ENCODE data around the gene TMEM272.

The TMEM272 gene

GRCh38 chr13:51879133-51879532, 34.2 kb upstream of the TMEM272 start:
- TF ChIP-seq PATZ1 (CRISPR knock-in tag; IDR thresholded peaks at IDR 0.05; ENCODE audit: borderline replicate concordance) (no peak), ZNF70 (CRISPR knock-in tag; IDR thresholded peaks at IDR 0.05) (no peak), TSHZ2 (CRISPR knock-in tag; IDR thresholded peaks at IDR 0.05) (no peak), BACH2 (CRISPR knock-in tag; IDR thresholded peaks at IDR 0.05; ENCODE audit: borderline replicate concordance) (no peak), SNAI2 (CRISPR knock-in tag; IDR thresholded peaks at IDR 0.05) (no peak), ZFP30 (CRISPR knock-in tag; IDR thresholded peaks at IDR 0.05) (no peak), CSDC2 (CRISPR knock-in tag; IDR thresholded peaks at IDR 0.05) (no peak), CREB5 (CRISPR knock-in tag; IDR thresholded peaks at IDR 0.05; ENCODE audit: low read depth) (no peak), ARNTL (CRISPR knock-in tag; IDR thresholded peaks at IDR 0.05; ENCODE audit: borderline replicate concordance, low read depth) (no peak), POU6F1 (CRISPR knock-in tag; IDR thresholded peaks at IDR 0.05; ENCODE audit: borderline replicate concordance, low read depth) (no peak), TCF4 (CRISPR knock-in tag; IDR thresholded peaks at IDR 0.05; ENCODE audit: borderline replicate concordance) (no peak), ESRRG (CRISPR knock-in tag; IDR thresholded peaks at IDR 0.05) (no peak), GLIS3 (CRISPR knock-in tag; IDR thresholded peaks at IDR 0.05) (no peak), CSRNP3 (CRISPR knock-in tag; IDR thresholded peaks at IDR 0.05) (no peak), ZC3H10 (CRISPR knock-in tag; IDR thresholded peaks at IDR 0.05) (no peak), OSR1 (CRISPR knock-in tag; IDR thresholded peaks at IDR 0.05) (no peak), ISL1 (CRISPR knock-in tag; IDR thresholded peaks at IDR 0.05) (no peak)
- ATAC-seq = no peak

- no peak for TF ChIP-seq ARNTL (CRISPR knock-in tag; IDR thresholded peaks at IDR 0.05; ENCODE audit: borderline replicate concordance, low read depth)
- no peak for TF ChIP-seq ISL1 (CRISPR knock-in tag; IDR thresholded peaks at IDR 0.05)
- no peak for TF ChIP-seq OSR1 (CRISPR knock-in tag; IDR thresholded peaks at IDR 0.05)
- TF ChIP-seq BACH2 (CRISPR knock-in tag; IDR thresholded peaks at IDR 0.05; ENCODE audit: borderline replicate concordance) = no peak
- TF ChIP-seq TOX (CRISPR knock-in tag; IDR thresholded peaks at IDR 0.05; ENCODE audit: borderline replicate concordance) = no peak
- TF ChIP-seq RARB (CRISPR knock-in tag; IDR thresholded peaks at IDR 0.05) = no peak
- no peak for TF ChIP-seq CSRNP3 (CRISPR knock-in tag; IDR thresholded peaks at IDR 0.05)
- TF ChIP-seq ZC3H10 (CRISPR knock-in tag; IDR thresholded peaks at IDR 0.05) = no peak
- TF ChIP-seq ZFP3 (CRISPR knock-in tag; IDR thresholded peaks at IDR 0.05) = no peak
- no peak for TF ChIP-seq TCF4 (CRISPR knock-in tag; IDR thresholded peaks at IDR 0.05; ENCODE audit: borderline replicate concordance)
- TF ChIP-seq TSHZ2 (CRISPR knock-in tag; IDR thresholded peaks at IDR 0.05) = no peak
- TF ChIP-seq ZNF70 (CRISPR knock-in tag; IDR thresholded peaks at IDR 0.05) = no peak
- no peak for TF ChIP-seq SNAI2 (CRISPR knock-in tag; IDR thresholded peaks at IDR 0.05)
- ATAC-seq = no peak
Measured at GRCh38 chr13:51874651-51875050, 29.7 kb upstream of the TMEM272 start.
